ENCODE measurements around the gene CFAP97D2.

Gene CFAP97D2

DNA sequence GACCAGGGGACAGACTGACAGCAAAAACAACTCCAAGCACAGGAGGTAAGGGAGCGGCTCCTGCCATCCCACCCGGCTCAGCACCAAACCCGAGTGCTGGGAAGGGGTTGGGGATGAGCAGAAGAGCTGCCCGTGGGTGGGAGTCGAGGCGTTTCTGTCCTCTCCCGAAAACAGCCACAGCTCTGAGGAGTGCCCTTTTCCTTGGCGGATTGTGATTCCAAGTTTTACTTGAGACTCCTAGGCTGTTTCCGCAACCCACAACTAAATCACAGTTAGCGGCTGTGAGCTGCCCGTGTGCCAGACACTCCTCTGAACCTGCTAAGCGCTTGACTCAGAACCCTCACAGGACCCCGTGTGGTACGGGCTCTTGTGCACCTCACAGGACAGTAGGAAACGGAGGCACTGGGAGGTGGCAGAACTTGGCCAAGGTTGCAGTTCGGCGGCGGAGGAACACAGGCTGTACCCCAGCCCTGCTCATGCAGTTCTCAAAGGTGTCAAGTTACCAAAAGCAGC, 21.4 kb downstream of the CFAP97D2 start:
- DNase-seq (ENCODE audit: low spot score): no peak

DNA sequence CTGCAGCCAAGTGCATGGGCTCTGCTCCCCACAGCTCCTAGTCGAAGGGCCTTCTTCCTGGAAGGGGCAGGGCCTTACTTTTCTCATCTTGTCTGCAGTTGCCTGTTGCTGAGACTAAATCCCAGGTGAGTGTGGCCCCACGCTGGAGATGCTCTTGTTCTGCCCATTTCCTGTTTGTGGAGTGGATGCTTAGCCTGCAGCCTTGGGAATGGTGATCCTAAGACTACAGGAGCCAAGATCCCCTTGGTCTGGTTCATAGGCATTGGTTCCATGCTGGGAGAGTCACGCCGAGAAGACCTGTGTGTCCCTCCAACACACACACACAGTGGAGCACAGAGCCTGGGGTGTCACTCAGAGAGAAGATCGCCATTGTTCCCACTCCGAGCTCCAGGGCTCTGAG, 23.5 kb downstream of the CFAP97D2 start:
- no peak for DNase-seq (ENCODE audit: low spot score)

DNA sequence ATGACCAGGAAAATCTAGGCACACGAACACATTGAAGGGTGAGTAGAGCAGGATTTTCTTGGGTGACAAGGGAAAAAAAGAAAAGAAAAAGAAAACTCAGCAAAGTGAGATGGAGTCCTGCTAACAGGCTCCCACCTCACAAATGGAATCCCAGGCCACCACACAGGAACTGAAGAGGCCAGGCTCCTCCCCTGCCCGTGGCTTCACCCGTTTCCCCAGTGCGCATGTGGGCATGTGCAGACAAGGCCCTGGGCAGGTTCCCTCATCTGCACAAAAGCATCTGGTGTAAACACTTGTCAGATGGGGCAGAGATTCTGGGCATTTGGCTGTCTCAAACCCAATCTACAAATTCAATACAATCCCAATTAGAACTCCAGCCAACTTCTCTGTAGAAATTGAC, 24.5 kb downstream of the CFAP97D2 start:
- no peak for DNase-seq (ENCODE audit: low spot score)

DNA sequence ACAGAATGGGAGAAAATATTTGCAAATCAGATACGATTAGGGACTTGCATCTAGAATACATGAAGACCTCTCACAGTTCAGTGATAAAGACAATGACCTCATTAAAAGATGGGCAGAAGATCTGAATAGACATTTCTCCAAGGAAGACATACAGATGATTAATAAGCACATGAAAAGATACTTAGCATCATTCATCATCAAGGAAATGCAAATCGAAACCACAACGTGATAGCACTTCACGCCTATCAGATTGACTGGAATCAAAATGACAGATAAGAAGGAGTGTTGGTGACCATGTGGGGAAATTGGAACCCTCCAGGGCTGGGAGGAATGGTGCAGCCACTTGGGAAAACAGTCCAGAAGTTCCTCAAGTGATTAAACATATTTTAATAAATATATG, 25.8 kb downstream of the CFAP97D2 start:
- no peak for DNase-seq (ENCODE audit: low spot score)

DNA sequence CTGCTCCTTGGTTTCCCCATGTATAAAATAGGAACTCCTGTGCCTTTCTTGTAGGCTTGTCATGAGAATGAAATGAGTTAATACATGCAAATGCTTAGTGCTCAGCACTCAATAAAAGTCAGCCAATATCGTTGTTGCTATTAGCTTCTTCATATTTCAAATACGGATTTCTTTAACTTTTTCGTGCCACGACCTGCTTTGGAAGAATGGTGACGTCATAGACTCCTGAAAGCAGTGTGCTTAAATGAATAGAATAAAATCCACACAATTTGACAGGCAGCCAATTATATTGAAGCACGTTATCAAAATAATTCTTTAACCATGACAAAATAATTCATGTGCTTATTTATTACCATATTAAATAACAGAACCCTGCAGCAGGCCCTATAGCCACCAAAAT, 29.1 kb downstream of the CFAP97D2 start:
- no peak for DNase-seq (ENCODE audit: low spot score)

DNA sequence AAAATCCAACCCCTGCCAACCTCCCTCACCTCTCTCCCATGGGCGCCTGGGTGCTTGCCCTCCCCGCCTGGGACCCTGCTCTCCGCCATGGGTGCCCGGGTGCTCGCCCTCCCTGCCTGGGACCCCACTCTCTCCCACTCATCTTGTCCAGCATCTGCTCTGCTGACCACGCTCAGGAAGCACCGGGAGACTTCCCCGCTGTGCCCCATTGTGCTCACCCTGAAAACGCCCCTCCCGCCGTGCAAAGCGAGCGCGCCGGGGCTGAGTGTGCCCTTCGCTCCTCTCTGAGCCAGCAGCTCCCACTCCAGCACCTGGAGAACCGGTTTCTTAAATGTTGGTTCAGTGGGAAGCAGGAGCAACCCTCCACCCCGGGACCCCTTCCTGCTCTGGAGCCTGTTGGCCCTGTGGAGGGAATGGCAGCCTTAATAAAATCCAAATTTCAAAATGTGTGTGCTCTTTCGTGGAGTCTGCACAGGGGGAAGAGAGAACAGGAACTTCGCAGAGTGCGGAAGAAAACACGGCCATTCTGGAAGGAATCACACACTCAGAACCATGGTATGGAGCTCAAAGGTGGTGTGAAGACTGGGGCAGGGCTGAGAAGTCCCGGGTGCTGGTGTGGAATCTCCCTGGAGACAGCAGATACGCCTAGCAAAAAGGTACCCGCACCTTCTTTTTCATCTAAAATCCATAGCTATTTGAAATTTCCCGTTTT, 32.5 kb downstream of the CFAP97D2 start:
- DNase-seq (ENCODE audit: low spot score): no peak

DNA sequence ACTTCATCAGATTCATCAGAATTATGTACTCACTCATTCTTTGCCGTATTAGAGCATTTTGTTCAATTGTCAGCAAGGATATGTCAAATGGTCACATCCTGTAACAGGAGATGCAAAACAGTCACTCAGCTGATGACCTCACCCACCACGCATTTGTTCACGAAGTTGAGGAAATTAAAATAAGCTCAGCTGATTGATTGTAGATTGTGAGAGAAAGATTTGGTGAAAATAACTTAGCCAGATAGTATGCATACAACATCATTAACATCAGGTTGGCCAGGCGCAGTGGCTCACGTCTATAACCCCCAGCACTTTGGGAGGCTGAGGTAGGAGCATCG, 33.1 kb downstream of the CFAP97D2 start:
- DNase-seq (ENCODE audit: low spot score): no peak

DNA sequence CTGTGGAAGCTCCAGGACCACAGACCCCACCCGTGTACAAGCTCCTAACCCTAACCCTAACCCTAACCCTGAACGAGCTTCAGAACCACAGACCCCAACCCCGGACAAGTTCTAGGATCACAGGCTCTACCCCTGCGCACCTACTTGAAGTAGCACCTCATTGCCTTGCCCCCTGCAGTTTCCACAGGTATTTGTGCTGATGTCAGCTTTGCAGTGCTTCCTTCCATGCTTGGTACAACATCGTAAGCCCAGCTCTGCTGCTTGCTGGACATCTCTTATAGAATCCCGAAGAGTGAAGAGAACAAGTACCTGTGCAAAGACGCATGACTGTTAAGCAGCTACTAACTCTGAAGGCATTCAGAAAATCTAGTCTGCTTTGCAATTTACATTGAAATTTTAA, 34.9 kb downstream of the CFAP97D2 start:
- no peak for DNase-seq (ENCODE audit: low spot score)

DNA sequence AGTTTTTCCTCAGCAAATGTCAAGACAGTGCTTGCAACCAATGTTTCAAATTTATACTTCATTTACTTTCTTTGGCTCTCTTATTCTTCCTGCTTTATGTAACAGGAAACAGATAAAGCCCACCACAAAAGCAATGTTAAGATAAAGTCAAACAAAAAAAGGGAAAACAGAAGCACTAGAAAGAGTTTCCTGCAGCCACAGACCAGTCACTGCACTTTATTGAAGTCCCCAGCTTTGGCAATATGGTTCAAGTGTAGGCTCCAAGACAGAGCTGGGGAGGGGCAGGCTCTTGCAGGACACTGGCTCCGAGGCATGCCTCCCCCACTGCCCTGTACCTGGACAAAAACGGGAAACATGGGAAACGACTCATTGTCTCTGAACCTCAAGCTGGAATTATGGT, 40.3 kb downstream of the CFAP97D2 start:
- no peak for DNase-seq (ENCODE audit: low spot score)

DNA sequence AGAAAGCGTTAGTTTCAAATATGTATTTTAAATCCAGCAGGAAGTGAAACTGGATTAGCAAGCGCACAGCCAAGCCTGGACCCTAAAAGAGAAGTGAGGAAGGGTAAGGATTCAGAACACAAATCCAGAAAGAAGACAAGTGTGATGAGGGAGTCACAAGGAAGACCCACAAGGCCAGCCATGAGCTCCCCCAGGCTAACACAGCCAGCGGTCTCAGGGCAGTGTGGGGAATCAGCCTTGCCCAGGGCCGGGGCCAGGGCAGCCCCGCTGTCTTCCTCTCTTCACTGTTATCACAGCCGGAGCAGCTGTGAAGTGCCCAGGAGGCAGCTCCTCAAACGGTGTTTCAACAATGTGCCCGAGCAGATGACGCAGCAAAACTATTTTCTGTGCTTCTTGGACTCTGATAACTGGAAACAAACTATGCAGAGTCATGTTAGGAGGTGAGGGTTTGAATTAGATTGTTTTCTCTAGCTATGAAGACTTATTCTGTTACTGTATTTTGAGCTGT, 43.5 kb downstream of the CFAP97D2 start:
- peak; percentile 96 for DNase-seq (ENCODE audit: low spot score)

DNA sequence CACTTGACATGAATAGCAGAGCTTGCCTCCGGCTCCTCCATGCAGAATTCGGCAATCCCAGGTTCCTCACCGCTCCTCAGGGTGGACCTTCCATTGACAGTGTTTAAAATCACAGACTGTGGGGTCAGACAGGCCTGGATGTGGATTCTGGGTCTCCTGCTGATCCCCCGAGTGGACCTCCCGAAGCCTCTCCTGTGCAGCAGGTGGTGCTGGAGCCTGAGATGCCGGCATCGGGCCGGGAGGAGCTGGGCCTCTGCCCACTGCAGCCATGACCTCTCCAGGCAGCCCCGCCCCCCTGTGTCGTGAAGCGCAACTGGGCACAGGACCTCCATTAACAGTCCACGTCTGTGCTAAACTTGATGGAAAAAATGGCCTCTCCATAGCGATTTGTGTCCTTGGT, 45.1 kb downstream of the CFAP97D2 start:
- no peak for DNase-seq (ENCODE audit: low spot score)

DNA sequence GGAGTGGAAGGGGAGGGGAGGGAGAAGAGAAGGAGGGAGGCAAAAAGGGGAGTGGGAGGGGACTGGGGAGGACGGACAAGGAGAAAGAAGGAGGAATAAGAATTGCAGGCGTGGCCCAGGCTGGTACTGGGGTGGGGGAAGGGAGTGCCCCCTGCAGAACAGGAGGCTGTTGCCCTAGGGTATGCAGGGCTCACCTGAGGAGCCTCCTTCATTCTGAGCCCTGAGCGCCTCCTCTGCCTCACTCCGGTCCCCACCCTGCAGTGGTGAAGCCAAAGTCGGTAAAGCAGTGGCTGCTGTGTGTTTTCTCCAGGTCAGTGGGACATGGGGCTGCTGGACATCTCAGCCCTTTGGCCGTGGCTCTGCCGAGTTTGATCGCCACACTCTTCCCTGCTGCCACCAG, 46.6 kb downstream of the CFAP97D2 start:
- DNase-seq (ENCODE audit: low spot score): peak; percentile 10

DNA sequence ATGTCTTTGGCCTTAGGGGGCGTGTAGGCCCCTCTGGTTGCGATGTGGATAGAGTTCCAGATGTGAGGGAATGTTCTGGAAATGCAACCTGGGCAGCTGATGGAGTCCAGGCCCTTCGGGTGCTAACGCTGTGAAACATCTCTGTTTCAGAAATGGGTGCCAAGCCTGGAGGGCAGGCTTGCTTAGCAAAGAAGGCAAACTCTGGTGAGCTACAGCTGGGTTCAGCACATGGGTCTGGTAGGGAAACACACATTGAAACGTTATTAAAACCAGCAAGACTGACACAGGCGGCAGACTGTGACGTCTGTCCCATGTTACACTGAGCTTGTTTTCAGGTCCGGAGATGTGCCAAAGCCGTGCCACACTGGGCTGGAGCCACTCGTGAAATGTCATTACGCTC, 47.0 kb downstream of the CFAP97D2 start:
- DNase-seq (ENCODE audit: low spot score): peak; percentile 24

DNA sequence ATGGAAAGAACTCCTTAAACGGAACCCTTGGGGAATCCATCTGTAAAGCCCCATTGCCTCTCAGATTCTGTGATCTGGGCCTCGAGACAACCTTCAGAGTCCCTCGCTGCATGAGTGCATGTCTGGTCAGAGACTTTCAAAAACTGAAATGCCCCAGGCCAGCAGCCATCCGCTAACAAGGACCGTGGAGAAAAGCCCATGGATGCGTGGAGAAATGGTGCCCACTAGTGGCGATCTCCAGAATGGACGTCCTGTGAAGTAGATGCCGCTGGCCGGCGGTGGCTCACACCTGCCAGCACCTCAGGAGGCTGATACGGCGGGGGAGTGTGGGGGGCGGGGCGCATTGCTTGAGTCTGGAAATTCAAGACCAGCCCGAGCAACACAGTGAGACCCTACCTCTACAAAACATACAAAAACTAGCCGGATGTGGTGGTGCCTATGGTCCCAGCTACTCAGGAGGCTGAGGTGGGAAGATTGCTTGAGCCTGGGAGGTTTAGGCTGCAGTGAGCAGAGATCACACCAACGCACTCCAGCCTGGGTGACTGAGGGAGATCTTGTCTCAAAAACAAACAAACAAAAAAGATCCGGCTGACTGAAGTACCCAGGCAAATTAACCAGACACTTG, 47.8 kb downstream of the CFAP97D2 start:
- peak; percentile 87 for DNase-seq (ENCODE audit: low spot score)

DNA sequence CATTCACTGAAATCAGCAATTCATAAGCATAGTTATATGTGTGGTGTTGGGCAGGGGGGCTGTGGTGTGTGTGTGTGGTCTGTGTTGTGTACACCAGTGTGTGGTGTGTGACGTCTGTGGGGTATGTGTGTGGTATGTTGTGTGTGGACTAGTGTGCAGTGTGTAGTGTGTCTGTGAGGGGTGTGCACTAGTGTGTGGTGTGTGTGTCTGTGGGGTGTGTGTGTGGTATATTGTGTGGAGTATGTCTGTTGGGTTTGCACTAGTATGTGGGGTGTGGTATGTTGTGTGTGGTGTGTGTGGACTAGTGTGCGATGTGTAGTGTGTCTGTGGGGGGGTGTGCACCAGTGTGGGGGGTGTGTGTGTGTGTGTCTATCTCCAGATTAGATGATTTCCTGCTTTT, 48.5 kb downstream of the CFAP97D2 start:
- DNase-seq (ENCODE audit: low spot score): no peak

DNA sequence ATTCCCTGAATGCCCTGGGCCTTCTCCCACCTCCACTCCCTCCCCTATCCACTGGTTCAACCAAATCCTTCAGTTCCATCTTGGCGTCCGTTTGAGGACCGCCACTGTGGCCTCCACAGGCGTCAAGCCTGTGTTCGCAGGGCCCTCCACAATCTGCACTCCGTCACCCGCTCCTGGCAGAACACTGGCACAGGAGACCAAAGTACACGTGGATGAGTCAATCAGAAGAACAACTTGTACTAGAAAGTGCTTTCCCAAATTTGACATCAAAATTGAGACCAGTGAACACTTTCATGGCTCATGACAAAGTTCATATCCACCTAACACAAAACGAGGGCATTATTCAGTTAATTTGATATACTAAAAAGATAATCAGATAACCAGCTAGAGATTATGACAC, 49.1 kb downstream of the CFAP97D2 start:
- no peak for DNase-seq (ENCODE audit: low spot score)

DNA sequence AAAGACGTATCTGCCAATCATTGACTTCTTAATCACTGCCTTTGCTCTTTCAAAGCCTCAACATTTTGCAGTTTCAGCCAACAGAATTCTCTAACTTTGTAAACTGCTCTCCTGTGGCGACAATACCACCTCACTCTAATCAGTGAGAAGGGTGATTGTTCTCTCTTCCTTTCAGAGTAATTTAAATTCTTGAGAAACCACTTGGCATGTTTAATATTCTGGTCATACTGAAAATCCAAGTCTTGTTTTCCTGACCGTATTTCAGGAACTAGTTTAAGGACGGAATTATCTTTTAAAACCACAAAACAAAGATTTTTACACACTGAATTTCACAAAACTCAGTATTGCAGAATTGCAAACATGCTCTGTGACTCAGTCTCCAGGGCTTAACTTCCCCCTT, 50.4 kb downstream of the CFAP97D2 start:
- no peak for DNase-seq (ENCODE audit: low spot score)

DNA sequence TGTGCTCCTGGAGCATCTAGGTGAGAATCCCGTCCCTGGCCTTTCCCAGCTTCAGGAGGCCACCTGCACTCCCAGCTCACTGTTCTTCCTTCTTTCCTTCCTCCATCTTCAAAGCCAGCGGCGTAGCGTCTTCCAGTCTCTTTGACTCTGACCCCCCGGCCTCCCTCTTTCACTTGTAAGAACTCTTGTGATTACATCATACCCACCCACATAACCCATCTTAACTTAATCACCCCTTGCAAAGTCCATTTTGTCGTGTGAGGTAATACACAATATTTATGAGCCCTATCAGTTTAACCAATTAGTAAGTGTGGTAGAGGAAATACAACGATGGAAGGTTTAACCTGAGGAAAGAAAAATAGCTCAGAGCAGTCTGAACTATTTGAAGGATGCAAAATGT, 51.1 kb downstream of the CFAP97D2 start:
- DNase-seq (ENCODE audit: low spot score): no peak

DNA sequence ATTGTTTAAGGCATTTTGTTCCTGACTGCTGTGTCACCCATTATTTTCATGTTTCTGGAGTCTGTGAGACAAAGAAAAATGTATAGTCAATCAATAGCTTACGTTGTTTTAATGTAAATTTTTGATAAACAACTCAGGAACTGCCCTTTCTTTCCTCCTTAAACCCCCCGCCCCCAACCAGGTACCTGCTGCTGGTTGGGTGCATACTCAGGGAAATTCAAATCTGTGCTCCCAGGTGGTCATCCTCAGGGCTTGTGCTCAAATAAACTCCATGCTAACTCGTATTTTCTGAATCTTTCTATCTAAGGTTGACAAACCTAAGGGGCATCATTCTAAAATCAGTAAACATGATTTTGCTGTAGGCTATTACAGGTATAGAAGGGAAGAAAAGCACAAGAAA, 51.5 kb downstream of the CFAP97D2 start:
- no peak for DNase-seq (ENCODE audit: low spot score)

DNA sequence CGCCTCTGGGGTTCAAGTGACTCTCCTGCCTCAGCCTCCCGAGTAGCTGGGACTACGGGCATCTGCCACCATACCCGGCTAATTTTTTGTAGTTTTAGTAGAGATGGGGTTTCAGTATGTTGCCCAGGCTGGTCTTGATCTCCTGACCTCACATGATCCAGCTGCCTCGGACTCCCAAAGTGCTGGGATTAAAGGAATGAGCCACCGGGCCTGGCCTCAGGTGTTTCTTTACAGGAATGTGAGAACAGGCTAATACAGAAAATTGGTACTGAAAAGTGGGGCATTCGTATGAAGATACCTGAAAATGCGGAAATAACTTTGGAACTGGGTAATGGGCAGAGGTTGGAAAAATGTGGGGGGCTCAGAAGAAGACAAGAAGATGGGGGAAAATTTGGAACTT, 52.8 kb downstream of the CFAP97D2 start:
- no peak for DNase-seq (ENCODE audit: low spot score)

DNA sequence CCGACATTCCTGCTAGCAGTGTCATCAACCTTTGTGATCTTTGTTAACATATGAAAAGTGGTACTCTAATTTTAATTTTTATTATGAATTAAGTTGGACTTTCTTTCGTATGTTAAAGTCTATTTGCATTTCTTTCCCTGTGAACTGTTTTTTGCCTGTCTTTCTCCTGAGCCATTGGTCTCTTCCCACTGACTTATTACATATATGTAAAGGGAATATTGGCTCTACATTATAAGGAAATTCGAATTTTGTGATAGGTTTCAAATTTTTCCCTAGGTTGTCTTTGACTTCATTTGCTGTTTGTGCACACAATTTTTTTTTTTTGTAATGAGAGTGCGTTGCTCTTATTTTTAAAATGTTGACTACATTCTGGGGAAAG, 55.2 kb downstream of the CFAP97D2 start:
- no peak for DNase-seq (ENCODE audit: low spot score)

DNA sequence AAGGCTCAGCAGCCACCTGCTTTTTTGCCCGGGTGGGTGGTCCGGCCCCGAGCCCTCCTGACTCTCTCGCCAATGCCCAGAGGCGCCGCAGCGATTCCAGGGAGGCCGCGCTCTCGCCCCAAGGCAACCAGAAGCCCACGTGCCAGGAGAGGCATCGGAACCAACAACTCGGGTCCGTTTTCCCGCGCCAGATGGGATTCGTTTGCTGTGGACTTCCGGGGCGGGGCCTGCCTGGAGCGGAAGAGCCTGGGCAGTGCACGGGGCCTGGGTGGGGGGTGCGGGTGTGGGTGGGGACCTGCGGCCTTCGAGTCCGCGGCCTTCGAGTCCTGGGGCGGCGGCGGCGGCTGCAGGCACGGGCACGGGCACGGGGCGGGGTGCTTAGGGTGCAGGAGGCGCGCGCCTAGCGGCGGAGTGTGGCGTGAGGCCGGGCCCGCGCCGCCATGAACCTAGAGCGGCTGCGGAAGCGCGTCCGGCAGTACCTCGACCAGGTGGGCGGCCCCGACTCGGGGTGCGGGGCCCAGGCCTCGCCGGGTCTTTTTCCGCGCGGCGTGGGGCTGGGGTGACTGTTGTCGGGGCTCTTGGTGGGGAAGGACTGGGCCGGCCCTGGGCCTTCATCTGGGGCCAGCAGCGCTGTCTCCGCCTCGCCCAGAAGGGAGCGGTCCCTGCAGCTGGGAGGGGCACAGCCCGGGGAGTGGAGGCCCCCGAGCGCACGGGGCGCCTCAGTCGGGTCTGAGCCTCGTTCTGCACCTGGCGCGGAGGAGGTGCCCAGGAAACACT, 55.8 kb downstream of the CFAP97D2 start, which contains the start of gene CDC16:
Gene CDC16, plus strand, starts transcription at position 253 of the 777 bp plus-strand sequence. Its CDS starts 188 bp downstream, at position 441.
- peak; percentile 90 for DNase-seq (ENCODE audit: low spot score)

DNA sequence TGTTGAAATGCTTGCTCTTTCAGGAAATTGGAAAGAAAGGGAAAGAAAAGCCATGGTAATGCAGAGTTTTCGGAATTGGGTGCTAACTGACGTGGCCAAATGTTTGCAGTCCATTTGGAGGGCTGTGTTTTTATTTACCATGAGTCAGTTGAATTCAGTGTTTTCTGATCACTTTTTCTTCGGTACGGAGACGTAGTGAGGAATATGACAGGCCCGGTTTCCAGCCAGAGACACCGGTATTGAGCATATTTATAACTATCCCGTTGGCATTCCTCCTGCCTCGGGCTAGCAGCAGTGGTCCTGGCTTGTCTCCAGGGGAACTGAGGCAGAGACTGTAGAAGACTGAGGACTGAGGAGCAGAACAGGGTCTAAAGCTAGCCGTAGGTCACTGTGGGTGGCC, 56.6 kb downstream of the CFAP97D2 start:
- DNase-seq (ENCODE audit: low spot score): peak; percentile 15
